HepG2 (cell line): ENCODE data around the gene TBC1D16. TPM values are rescaled to one million over a fixed set of nuclear protein-coding genes. Genes with fewer than 3 reads are reported as not detected.

ENCODE experiments used
- CC2D1A ChIP-seq: sonication (generic); formaldehyde crosslinking; IDR thresholded peaks from 2 replicates; pipeline ENCODE4 v1.8.1; 2023; ENCODE audit warnings: mild to moderate bottlenecking, missing genetic modification reagents
- ETV5 ChIP-seq: IDR thresholded peaks from 2 replicates; pipeline ENCODE4 v1.6.1; 2018; ENCODE audit warnings: missing biosample characterization, missing genetic modification reagents, inconsistent platforms, borderline replicate concordance
- HOXA3 ChIP-seq: sonication (generic); formaldehyde crosslinking; IDR thresholded peaks from 2 replicates; pipeline ENCODE4 v1.5.0; 2020; ENCODE audit warnings: missing genetic modification reagents
- KAT7 ChIP-seq: IDR thresholded peaks from 2 replicates; pipeline ENCODE4 v1.6.1; 2018; ENCODE audit warnings: borderline replicate concordance, missing compliant biosample characterization
- NCOA1 ChIP-seq: sonication (generic); formaldehyde crosslinking; IDR thresholded peaks from 2 replicates; pipeline ENCODE4 v1.9.0; 2021; ENCODE audit warnings: missing genetic modification reagents
- SP5 ChIP-seq: IDR thresholded peaks from 2 replicates; pipeline ENCODE4 v1.6.1; 2016; ENCODE audit warnings: low read depth, borderline replicate concordance
- SYNCRIP ChIP-seq: fragments of 200-400 bp; formaldehyde crosslinking; IDR thresholded peaks from 2 replicates; pipeline ENCODE4 v1.6.1; 2018; ENCODE audit warnings: mild to moderate bottlenecking, low read depth, low read length; ENCODE audit not compliant: insufficient read depth
- TARDBP ChIP-seq: sonication (generic); formaldehyde crosslinking; IDR thresholded peaks from 2 replicates; pipeline ENCODE4 v1.8.0; 2022; ENCODE audit warnings: mild to moderate bottlenecking, missing genetic modification reagents
- XRCC5 ChIP-seq: fragments of 200-400 bp; formaldehyde crosslinking; optimal IDR thresholded peaks from 2 replicates; pipeline ENCODE3; 2017; ENCODE audit warnings: mild to moderate bottlenecking, low read length
- ZFP36L2 ChIP-seq: sonication (generic); formaldehyde crosslinking; IDR thresholded peaks from 2 replicates; pipeline ENCODE4 v1.4.0; 2020; ENCODE audit warnings: missing genetic modification reagents
- ZFP37 ChIP-seq: sonication (generic); formaldehyde crosslinking; IDR thresholded peaks from 2 replicates; pipeline ENCODE4 v1.4.0; 2020; ENCODE audit warnings: missing genetic modification reagents, borderline replicate concordance
- ZNF30 ChIP-seq: sonication (generic); formaldehyde crosslinking; IDR thresholded peaks from 2 replicates; pipeline ENCODE4 v1.5.0; 2020; ENCODE audit warnings: mild to moderate bottlenecking, missing genetic modification reagents
- ZNF431 ChIP-seq: sonication (generic); formaldehyde crosslinking; IDR thresholded peaks from 2 replicates; pipeline ENCODE4 v1.9.0; 2022; ENCODE audit warnings: missing genetic modification reagents, low read depth, mild to moderate bottlenecking, borderline replicate concordance
- ZNF432 ChIP-seq: sonication (generic); formaldehyde crosslinking; IDR thresholded peaks from 2 replicates; pipeline ENCODE4 v1.5.0; 2020; ENCODE audit warnings: missing genetic modification reagents, mild to moderate bottlenecking, borderline replicate concordance
- ZNF564 ChIP-seq: sonication (generic); formaldehyde crosslinking; IDR thresholded peaks from 2 replicates; pipeline ENCODE4 v1.8.1; 2023; ENCODE audit warnings: mild to moderate bottlenecking, missing genetic modification reagents
- ZNF713 ChIP-seq: sonication (generic); formaldehyde crosslinking; IDR thresholded peaks from 2 replicates; pipeline ENCODE4 v1.4.0; 2020; ENCODE audit warnings: mild to moderate bottlenecking, missing genetic modification reagents
- ZNF724P ChIP-seq: sonication (generic); formaldehyde crosslinking; IDR thresholded peaks from 2 replicates; pipeline ENCODE4 v1.8.0; 2022; ENCODE audit warnings: missing genetic modification reagents, borderline replicate concordance
- ZNF790 ChIP-seq: sonication (generic); formaldehyde crosslinking; IDR thresholded peaks from 2 replicates; pipeline ENCODE4 v1.8.0; 2022; ENCODE audit warnings: missing genetic modification reagents, mild to moderate bottlenecking, borderline replicate concordance
- ZNF816 ChIP-seq: sonication (generic); formaldehyde crosslinking; IDR thresholded peaks from 2 replicates; pipeline ENCODE4 v1.8.0; 2022; ENCODE audit warnings: missing genetic modification reagents, mild to moderate bottlenecking, borderline replicate concordance
- polyA plus RNA-seq, 8 experiments: library from polyadenylated mRNA; depleted of rRNA in 3 of 8; stranded (reverse) in 7 of 8; unstranded in 1 of 8; fragments of >200 nt; fragmentation: Illumina TruSeq in 4 of 8; extraction: Trizol in 4 of 8; gene quantifications; 2 replicates each; pipeline versions ENCODE4 v1.2.1 to v1.2.3, GENCODE V29; 2011 to 2016; ENCODE audit warnings: low read depth in 4 of 8, missing spikeins in 1 of 8, mixed read lengths in 1 of 8; ENCODE audit not compliant: insufficient read depth in 1 of 8
- total RNA-seq, 5 experiments: library from RNA; depleted of rRNA; stranded (reverse); fragments of >200 nt; fragmentation: Illumina TruSeq; extraction: Trizol; gene quantifications; 2 replicates each; pipeline ENCODE4 v1.2.3, GENCODE V29; 2016; ENCODE audit warnings: low read depth in 1 of 5
- TF ChIP-seq, protein P1 (sequence below): conservative IDR thresholded peaks from 2 replicates; pipeline ENCODE4 v1.6.1; 2018; ENCODE audit warnings: missing genetic modification reagents
- TF ChIP-seq, protein P2 (sequence below): sonication (generic); formaldehyde crosslinking; IDR thresholded peaks from 2 replicates; pipeline ENCODE4 v1.5.0; 2020; ENCODE audit warnings: missing genetic modification reagents
- TF ChIP-seq, protein P3 (sequence below): sonication (generic); formaldehyde crosslinking; IDR thresholded peaks from 2 replicates; pipeline ENCODE4 v1.5.0; 2020; ENCODE audit warnings: missing genetic modification reagents, mild to moderate bottlenecking, borderline replicate concordance
- TF ChIP-seq, protein P4 (sequence below): sonication (generic); formaldehyde crosslinking; IDR thresholded peaks from 2 replicates; pipeline ENCODE4 v1.8.1; 2023; ENCODE audit warnings: mild to moderate bottlenecking, missing genetic modification reagents
- TF ChIP-seq, protein P5 (sequence below): sonication (generic); formaldehyde crosslinking; IDR thresholded peaks from 2 replicates; pipeline ENCODE4 v1.5.0; 2020; ENCODE audit warnings: missing genetic modification reagents, mild to moderate bottlenecking, borderline replicate concordance

TBC1D16 gene
- total and polyA plus RNA-seq, 2 of the 13 experiments (the other 11 are each of a cell fraction or from before 2014, with no cell fraction given): 14.9 to 24.9 TPM

DNA sequence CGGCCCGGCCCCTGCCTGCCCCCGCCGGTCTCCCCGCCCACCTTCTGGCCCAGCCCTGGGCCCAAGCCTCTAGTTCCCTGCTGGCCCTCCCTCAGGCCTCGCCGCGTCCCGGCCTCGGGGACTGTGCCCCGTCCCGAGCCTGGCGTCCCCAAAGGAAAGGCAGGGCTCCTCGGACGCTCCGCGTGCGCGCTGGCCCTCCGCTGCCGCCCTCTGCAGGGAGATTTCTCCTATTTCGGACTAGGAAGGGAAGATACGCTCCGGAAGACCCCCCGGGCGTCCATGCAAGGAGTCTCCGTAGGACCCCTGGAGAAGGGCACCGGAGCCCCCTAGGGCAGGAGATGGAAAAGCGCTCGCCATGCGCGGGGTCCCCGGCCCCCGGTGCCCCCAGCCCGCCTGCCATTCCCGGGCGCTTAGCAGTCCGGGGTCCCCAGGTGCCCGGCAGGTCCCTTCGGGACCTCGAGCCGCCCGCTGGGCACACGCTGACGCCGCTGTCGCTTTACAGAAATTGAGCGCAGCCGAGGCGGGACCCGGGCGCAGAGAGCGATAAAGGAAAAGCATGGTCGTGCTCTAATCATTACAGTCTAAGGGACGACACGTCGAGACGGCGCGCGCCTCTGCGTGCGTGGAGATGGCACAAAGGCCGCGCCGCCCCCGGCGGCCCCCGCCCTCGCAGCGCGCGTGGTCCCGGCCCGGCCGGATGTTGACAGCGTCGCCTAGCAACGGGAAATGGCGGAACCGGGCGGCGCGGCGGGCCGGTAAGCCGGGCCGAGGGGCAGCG is 454 bp upstream of the TBC1D16 start, which contains the start of gene CCDC40 (continued):
- TF ChIP-seq XRCC5 (peak; percentile 61), ZNF724P (CRISPR knock-in tag) (no peak), TARDBP (peak; percentile 9), ZNF564 (CRISPR knock-in tag) (no peak; the same call in 1 of the 2 replicates), ZNF30 (CRISPR knock-in tag) (no peak; the same call in none of the 2 replicates), CC2D1A (CRISPR knock-in tag) (no peak), NCOA1 (CRISPR knock-in tag) (no peak), HOXA3 (CRISPR knock-in tag) (peak; percentile 92), ZNF432 (CRISPR knock-in tag) (no peak), ETV5 (peak; percentile 96), KAT7 (no peak), ZFP37 (CRISPR knock-in tag) (no peak), SYNCRIP (no peak), ZNF713 (CRISPR knock-in tag) (0 out of 2 replicates have a peak, but pooled peaks have one; percentile 48), ZNF790 (CRISPR knock-in tag) (peak; percentile 80; the same call in 1 of the 2 replicates), ZNF816 (no peak), ZNF431 (CRISPR knock-in tag) (no peak), ZFP36L2 (CRISPR knock-in tag) (no peak), SP5 (CRISPR knock-in tag) (peak; percentile 31; the same call in 1 of the 2 replicates)
- TF ChIP-seq, protein P1, sequence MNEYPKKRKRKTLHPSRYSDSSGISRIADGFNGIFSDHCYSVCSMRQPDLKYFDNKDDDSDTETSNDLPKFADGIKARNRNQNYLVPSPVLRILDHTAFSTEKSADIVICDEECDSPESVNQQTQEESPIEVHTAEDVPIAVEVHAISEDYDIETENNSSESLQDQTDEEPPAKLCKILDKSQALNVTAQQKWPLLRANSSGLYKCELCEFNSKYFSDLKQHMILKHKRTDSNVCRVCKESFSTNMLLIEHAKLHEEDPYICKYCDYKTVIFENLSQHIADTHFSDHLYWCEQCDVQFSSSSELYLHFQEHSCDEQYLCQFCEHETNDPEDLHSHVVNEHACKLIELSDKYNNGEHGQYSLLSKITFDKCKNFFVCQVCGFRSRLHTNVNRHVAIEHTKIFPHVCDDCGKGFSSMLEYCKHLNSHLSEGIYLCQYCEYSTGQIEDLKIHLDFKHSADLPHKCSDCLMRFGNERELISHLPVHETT (CRISPR knock-in tag): peak; percentile 62; the same call in 1 of the 2 replicates
- TF ChIP-seq, protein P2, sequence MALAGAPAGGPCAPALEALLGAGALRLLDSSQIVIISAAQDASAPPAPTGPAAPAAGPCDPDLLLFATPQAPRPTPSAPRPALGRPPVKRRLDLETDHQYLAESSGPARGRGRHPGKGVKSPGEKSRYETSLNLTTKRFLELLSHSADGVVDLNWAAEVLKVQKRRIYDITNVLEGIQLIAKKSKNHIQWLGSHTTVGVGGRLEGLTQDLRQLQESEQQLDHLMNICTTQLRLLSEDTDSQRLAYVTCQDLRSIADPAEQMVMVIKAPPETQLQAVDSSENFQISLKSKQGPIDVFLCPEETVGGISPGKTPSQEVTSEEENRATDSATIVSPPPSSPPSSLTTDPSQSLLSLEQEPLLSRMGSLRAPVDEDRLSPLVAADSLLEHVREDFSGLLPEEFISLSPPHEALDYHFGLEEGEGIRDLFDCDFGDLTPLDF: 0 out of 2 replicates have a peak, but pooled peaks have one; percentile 63
- TF ChIP-seq, protein P3, sequence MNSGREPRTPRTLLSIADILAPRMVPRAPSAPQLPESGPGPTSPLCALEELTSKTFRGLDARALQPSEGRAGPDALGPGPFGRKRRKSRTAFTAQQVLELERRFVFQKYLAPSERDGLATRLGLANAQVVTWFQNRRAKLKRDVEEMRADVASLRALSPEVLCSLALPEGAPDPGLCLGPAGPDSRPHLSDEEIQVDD (CRISPR knock-in tag): no peak
- TF ChIP-seq, protein P4, sequence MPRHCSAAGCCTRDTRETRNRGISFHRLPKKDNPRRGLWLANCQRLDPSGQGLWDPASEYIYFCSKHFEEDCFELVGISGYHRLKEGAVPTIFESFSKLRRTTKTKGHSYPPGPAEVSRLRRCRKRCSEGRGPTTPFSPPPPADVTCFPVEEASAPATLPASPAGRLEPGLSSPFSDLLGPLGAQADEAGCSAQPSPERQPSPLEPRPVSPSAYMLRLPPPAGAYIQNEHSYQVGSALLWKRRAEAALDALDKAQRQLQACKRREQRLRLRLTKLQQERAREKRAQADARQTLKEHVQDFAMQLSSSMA: no peak
- TF ChIP-seq, protein P5, sequence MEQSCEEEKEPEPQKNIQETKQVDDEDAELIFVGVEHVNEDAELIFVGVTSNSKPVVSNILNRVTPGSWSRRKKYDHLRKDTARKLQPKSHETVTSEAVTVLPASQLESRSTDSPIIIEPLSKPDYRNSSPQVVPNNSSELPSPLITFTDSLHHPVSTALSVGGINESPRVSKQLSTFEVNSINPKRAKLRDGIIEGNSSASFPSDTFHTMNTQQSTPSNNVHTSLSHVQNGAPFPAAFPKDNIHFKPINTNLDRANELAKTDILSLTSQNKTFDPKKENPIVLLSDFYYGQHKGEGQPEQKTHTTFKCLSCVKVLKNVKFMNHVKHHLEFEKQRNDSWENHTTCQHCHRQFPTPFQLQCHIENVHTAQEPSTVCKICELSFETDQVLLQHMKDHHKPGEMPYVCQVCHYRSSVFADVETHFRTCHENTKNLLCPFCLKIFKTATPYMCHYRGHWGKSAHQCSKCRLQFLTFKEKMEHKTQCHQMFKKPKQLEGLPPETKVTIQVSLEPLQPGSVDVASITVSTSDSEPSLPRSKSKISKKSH: no peak
